Mucosa of gallbladder (tissue), 1 donor: ENCODE results near the gene SETBP1. TPM values are rescaled to one million over a fixed set of nuclear protein-coding genes. Genes with fewer than 3 reads are reported as not detected.

ENCODE experiments used
- DNase-seq: peaks from one replicate; pipeline ENCODE4 v3.0.0-alpha.2; 2020; ENCODE audit warnings: low spot score
- total RNA-seq: library from RNA; stranded (reverse); gene quantifications from one replicate; pipeline ENCODE4 v1.2.1, GENCODE V29; 2021
- donor health status: DM: no; HTN: no; CAD: no.

Gene SETBP1
- total RNA-seq, 1 donor from 2014 or later, result 36.2 TPM

- DNase-seq, result no peak
These were observed 386.2 kb downstream of the SETBP1 start for GRCh38 chr18:45066886-45067285.

- no peak for DNase-seq
These were observed 387.9 kb downstream of the SETBP1 start for GRCh38 chr18:45068400-45069094.

- no peak for DNase-seq
These were observed 388.9 kb downstream of the SETBP1 start for GRCh38 chr18:45069546-45069945.

- no peak for DNase-seq
These were observed 391.3 kb downstream of the SETBP1 start for GRCh38 chr18:45071956-45072355.

GRCh38 chr18:45073556-45073955 lies 392.9 kb downstream of the SETBP1 start:
- no peak for DNase-seq

GRCh38 chr18:45081566-45082181 lies 401.0 kb downstream of the SETBP1 start:
- no peak for DNase-seq

GRCh38 chr18:45083226-45083855 lies 402.7 kb downstream of the SETBP1 start:
- DNase-seq, result no peak

- no peak for DNase-seq
These were observed 403.5 kb downstream of the SETBP1 start for GRCh38 chr18:45084206-45084605.

GRCh38 chr18:45085916-45086624 lies 405.4 kb downstream of the SETBP1 start:
- DNase-seq, result no peak

GRCh38 chr18:45086777-45087176 lies 406.1 kb downstream of the SETBP1 start:
- no peak for DNase-seq

- DNase-seq, result no peak
These were observed 409.9 kb downstream of the SETBP1 start for GRCh38 chr18:45090526-45091140.

- no peak for DNase-seq
These were observed 419.8 kb downstream of the SETBP1 start for GRCh38 chr18:45100321-45101105.

GRCh38 chr18:45102126-45102525 lies 421.4 kb downstream of the SETBP1 start:
- no peak for DNase-seq

- DNase-seq, result no peak
These were observed 422.2 kb downstream of the SETBP1 start for GRCh38 chr18:45102863-45103262.

GRCh38 chr18:45103319-45104048 lies 422.8 kb downstream of the SETBP1 start:
- DNase-seq, result no peak

- no peak for DNase-seq
These were observed 423.3 kb downstream of the SETBP1 start for GRCh38 chr18:45104049-45104395.

GRCh38 chr18:45106331-45106774 lies 425.7 kb downstream of the SETBP1 start:
- no peak for DNase-seq

- no peak for DNase-seq
These were observed 426.7 kb downstream of the SETBP1 start for GRCh38 chr18:45107425-45107824.

- no peak for DNase-seq
These were observed 428.1 kb downstream of the SETBP1 start for GRCh38 chr18:45108754-45109153.

GRCh38 chr18:45109271-45109670 lies 428.6 kb downstream of the SETBP1 start:
- no peak for DNase-seq

GRCh38 chr18:45109706-45110105 lies 429.0 kb downstream of the SETBP1 start:
- no peak for DNase-seq
